HG03565 (cell line): ENCODE measurements around the gene SORCS1.
A peak's percentile ranks its signal among the peaks of the same experiment; 100 is the strongest.

Experiments used
- ATAC-seq: cut with Tn5 transposase; IDR thresholded peaks from one replicate; pipeline ENCODE4 v1.9.1; 2021; ENCODE audit warnings: mild to moderate bottlenecking, moderate library complexity; ENCODE audit not compliant: unreplicated experiment

Gene SORCS1

DNA sequence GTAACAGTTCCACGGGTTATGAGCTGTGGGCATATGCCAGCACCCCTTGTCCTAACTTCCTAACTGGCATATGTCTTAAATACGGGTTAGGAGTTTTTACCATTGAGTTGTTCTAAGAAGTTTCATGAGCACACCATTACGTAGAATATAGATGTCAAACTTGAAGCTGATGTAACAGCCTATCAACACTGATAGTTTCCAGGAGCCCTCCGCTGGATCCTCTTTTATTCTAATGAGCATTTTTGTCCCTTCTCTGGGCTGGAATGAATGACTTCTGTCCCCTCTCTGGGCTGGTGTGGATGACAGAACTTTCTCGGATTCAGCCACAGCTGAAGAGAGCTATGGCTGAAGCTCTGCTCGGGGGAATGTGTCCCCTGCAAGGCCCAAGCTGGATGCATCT lies 256.3 kb downstream of the SORCS1 start:
- no peak for ATAC-seq

DNA sequence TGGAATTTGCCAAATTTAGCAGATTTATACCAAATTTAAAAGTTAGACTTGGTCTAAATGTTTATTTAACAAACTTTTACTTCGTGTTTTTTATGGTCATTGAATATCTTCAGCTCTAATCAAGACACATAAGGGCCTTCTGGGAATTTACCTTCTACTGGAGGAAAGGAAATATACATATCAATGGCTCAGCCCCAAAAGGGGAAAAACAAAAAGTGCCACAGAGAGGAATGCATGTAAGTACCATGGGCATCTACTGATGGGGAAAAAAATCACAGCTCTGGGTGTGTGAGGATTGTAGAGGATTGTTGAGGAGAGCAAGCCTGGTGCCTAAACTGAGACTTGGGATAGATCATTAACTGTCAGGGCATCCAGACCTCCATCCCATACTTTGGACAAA lies 260.3 kb downstream of the SORCS1 start:
- no peak for ATAC-seq

DNA sequence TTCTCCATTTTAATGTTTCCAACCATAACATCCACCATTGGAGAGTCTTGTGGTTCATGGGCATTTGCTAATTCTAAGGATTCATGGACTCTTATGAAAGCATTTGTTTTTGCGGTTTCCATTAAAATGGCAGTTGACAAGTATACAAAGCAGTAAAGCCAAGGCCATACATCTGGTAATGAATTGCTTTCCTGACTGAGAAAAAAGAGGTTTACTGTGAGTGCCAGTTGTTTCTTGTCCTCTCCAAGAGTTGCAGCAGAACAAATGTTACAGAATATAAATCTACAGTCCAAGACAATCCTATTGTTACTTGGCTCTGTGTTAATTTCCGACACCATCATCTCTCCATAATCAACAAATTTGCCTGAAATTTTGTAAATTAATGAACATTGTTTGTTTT lies 261.3 kb downstream of the SORCS1 start:
- ATAC-seq, result no peak

DNA sequence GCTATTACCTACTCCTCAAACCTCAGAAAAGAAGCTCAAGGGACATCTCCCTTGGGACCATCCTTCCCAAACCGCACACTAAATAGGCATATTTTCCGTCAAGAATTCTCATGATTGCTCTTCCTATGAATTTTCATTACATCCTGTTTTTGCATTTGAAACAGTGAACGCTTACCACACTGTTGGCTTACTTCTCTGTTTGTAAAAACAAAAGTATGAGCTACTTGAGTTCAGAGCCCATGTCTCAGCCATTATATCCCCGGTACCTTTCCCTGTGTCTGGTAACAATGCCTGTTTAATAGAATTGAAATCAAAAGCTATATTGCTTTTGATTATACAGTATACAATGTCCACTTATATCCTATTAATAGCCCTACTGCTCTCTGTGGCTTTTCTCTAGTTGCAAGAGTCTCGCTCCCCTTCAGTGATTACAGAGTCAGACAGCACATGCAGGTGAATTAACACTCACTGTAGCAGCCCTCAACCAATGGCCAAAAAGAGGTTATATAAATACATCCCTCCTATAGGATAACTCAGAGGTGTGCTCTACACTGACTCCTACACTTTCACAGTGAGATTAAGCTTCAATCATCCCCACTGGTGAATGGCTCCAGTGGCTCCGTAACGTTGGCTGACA lies 264.4 kb downstream of the SORCS1 start:
- ATAC-seq, result no peak

GRCh38 chr10:106898446-106898845 lies 266.1 kb downstream of the SORCS1 start:
- ATAC-seq, result no peak

- ATAC-seq, result no peak
Measured at GRCh38 chr10:106897719-106898118, 266.8 kb downstream of the SORCS1 start.

DNA sequence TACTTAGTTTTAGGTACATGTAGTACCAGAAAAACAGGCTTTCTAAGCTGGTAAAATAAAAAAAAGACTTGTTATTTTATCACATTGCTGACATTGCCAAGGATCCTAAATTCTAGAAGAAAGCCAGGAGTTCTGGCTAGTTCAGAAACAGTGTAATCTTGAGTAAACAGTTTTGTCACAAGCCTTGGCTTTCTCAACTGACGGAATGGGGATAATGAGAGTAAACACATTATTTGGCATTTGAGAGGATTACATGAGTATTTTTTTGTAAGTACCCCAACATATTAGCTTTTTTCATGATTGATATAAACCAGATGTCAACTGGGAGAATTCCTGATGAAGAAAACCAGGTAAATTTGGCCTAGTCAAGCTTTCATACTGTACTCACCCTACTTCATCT lies 269.8 kb downstream of the SORCS1 start:
- no peak for ATAC-seq

- no peak for ATAC-seq
Measured at GRCh38 chr10:106877574-106877973, 286.9 kb downstream of the SORCS1 start.

DNA sequence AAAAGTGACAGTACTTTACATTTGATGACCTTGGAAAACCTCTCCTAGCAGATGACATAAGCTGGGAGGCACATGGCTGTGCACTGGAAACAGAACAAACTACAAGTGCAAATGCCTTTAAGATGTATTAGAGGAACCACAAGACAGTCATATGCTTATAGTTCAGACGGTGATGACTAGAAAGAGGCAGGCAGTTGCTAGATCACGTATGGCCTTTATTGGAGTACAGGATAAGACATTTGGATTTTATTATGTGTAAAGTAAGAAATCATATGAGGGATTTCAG lies 290.0 kb downstream of the SORCS1 start:
- no peak for ATAC-seq

- no peak for ATAC-seq
Measured at GRCh38 chr10:106873770-106874603, 290.5 kb downstream of the SORCS1 start.

GRCh38 chr10:106872176-106872575 lies 292.3 kb downstream of the SORCS1 start:
- no peak for ATAC-seq

DNA sequence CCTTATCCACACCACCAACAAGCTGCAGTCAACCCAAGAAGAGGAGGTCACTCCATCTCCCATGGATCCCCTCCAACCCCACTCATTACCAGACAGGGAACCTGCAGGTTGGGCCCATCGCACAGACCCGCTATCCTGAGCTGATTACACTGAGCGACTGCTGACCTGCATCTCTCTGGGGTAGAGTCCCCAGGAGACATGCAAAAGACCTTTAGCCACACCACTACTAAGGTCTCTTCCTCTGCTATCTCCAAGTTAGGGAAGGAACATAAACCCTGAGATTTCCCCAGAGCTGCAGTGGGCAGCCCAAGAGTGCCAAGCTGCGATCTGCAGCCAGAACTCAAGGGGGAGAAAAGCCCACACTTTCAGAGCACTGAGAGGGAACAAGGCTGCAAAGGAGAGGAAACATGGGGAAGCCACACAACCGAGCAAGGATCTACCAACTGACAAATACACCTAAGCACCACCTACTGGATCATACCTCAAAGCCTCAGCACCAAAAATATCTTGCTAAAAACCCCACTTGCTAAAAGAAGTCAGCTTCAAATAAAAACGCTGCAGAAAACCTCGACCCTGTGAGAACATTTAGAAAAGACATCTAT lies 298.2 kb downstream of the SORCS1 start:
- ATAC-seq, result peak; percentile 58

- no peak for ATAC-seq
Measured at GRCh38 chr10:106864031-106864430, 300.5 kb downstream of the SORCS1 start.

GRCh38 chr10:106863549-106863948 lies 301.0 kb downstream of the SORCS1 start:
- ATAC-seq, result no peak

DNA sequence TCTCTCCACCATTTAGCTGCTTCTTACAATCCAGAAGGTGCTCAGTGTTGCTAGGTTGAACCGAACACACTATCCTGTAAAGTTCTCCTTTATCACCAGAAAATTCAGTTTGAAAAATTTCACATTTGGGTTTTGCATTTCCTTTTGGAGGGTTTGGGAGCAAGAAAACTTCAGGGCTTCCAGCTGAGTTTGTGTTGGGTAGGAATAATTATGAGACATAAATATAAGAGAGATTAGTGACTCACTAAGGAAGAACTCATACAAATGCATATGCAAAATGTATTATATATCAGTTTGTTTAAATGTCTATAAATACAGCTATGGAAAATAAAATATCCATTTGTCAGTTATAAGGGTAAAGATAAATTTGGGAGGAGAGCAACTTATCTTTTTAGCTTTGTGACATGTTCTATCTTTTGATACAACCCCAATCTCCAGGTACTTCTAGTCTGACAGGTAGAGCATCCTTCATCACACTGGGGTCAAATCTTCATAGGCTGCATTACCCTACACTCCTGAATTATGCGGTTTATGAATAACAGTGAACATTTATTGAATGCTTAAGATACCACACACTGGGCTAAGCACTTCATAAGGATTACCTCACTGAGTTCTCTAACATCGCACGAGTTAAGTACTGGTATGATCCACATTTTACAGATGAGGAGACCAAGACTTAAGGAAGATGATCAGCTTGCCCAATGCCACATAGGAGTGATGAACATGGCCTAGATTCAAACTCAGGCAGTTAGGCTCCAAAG lies 304.4 kb downstream of the SORCS1 start:
- ATAC-seq, result no peak

DNA sequence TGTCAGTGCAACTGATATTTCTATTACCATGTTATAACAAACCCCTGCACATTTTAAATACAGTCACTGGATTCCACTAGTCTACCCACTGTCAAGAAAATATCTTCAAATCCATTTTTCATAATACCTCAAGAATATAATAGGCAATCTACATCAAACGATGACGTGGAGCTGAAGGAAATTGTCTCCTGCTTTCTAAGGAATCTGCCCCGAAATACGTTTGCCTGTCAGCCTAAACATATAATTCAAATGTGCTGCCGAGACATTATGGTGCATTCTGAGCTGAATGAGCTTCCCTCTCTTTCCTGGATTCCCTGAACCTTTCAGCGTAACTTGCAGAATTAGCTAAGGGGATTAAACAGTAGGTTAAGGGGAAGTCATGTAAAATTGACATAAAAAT lies 306.8 kb downstream of the SORCS1 start:
- no peak for ATAC-seq

GRCh38 chr10:106857213-106857612 lies 307.3 kb downstream of the SORCS1 start:
- ATAC-seq, result no peak

- peak; percentile 92 for ATAC-seq
Measured at GRCh38 chr10:106836933-106837663, 327.4 kb downstream of the SORCS1 start.

DNA sequence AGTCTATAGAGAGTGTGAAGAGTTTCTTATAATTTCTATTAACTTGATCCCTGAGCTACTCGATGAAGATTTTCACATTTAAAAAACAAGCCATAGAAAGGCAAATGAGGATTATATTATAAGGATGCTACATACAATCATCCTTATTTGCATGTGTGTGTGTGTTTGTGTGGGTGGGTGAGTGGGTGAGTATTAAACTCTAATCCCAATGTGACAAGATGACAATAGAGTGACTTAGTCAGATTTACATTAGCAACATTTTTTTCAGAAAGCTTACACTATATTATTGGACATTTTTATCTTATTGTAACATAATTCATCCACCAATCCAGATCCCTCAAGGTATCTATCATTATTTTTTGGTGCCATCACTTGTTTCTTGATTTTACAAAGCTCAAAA lies 331.7 kb downstream of the SORCS1 start:
- no peak for ATAC-seq

DNA sequence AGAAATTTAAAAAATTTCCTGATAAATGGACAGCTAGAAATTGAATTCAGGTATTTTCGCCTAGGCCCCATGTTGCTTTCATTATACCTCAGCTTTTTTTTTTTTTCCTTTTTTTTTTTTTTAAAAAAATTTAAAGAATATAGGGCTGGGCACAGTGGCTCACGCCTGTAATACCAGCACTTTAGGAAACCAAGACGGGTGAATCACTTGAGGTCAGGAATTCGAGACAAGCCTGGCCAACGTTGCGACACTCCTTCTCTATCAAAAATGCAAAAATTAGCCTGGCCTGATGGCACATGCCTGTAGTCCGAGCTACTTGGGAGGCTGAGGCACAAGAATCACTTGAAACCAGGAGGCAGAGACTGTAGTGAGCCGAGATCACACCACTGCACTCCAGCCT lies 334.0 kb downstream of the SORCS1 start:
- no peak for ATAC-seq

- ATAC-seq, result no peak
Measured at GRCh38 chr10:106830006-106830405, 334.5 kb downstream of the SORCS1 start.
